HG02610 (cell line): ENCODE results near the gene NUDT2.
A peak's percentile ranks its signal among the peaks of the same experiment; 100 is the strongest.

ENCODE experiments used
- ATAC-seq: cut with Tn5 transposase; IDR thresholded peaks from one replicate; pipeline ENCODE4 v1.9.1; 2021; ENCODE audit warnings: mild to moderate bottlenecking, moderate library complexity; ENCODE audit not compliant: unreplicated experiment

Gene NUDT2

GRCh38 chr9:34370335-34370969 is 41.1 kb downstream of the NUDT2 start:
- no peak for ATAC-seq

- no peak for ATAC-seq
Observed at GRCh38 chr9:34370970-34371880, 41.9 kb downstream of the NUDT2 start.

GRCh38 chr9:34371886-34372466 is 42.6 kb downstream of the NUDT2 start:
- no peak for ATAC-seq

- no peak for ATAC-seq
Observed at GRCh38 chr9:34372467-34373011, 43.2 kb downstream of the NUDT2 start.

- no peak for ATAC-seq
Observed at GRCh38 chr9:34373749-34374148, 44.4 kb downstream of the NUDT2 start.

GRCh38 chr9:34374339-34374738 is 45.0 kb downstream of the NUDT2 start:
- no peak for ATAC-seq

- ATAC-seq: no peak
Observed at GRCh38 chr9:34374905-34375552, 45.7 kb downstream of the NUDT2 start.

- ATAC-seq: no peak
Observed at GRCh38 chr9:34375901-34376595, 46.7 kb downstream of the NUDT2 start.

GRCh38 chr9:34376596-34377403 is 47.4 kb downstream of the NUDT2 start, which contains the start of gene MYORG:
Gene MYORG (minus strand): TSS chr9:34376898. CDS start chr9:34372943, 3,955 bp downstream.
- peak; percentile 82 for ATAC-seq

- no peak for ATAC-seq
Observed at GRCh38 chr9:34377404-34377746, 48.0 kb downstream of the NUDT2 start.

- no peak for ATAC-seq
Observed at GRCh38 chr9:34378376-34379060, 49.1 kb downstream of the NUDT2 start.

GRCh38 chr9:34379334-34380033 is 50.1 kb downstream of the NUDT2 start:
- ATAC-seq: peak; percentile 35

GRCh38 chr9:34380034-34380510 is 50.7 kb downstream of the NUDT2 start:
- no peak for ATAC-seq

GRCh38 chr9:34380511-34381315 is 51.3 kb downstream of the NUDT2 start:
- ATAC-seq: peak; percentile 37

- ATAC-seq: no peak
Observed at GRCh38 chr9:34381323-34381722, 52.0 kb downstream of the NUDT2 start.

- ATAC-seq: no peak
Observed at GRCh38 chr9:34382054-34382453, 52.7 kb downstream of the NUDT2 start.

- no peak for ATAC-seq
Observed at GRCh38 chr9:34382879-34383278, 53.5 kb downstream of the NUDT2 start.
